ENCODE measurements around the gene TLR5. TPM values are rescaled to one million over a fixed set of nuclear protein-coding genes. Genes with fewer than 3 reads are reported as not detected.
"Not testable (repeated sequence)": the region's sequence is repeated elsewhere in the genome, so short reads cannot be mapped to it uniquely, and the experiment has no call there.

Gene TLR5
- total and polyA plus RNA-seq, 2 experiments from 2014 or later: not detected

- in situ Hi-C loops (cut with MboI): no loop called here
- Histone ChIP-seq H3K27ac (no peak overlapping the region), H3K4me2 (ENCODE audit: unreplicated experiment) (no peak overlapping the region), H3K27me3 (replicated peaks; ENCODE audit: insufficient read depth) (no peaks in the 10 kb centered on the region), H3K36me3 (ENCODE audit: low read depth) (no peaks in the 10 kb centered on the region), H3F3A (ENCODE audit: insufficient read depth) (peaks cover under 1% of the 10 kb centered on the region; the same call in 1 of the 2 replicates), H3K9me2 (ENCODE audit: insufficient read depth) (no peaks in the 10 kb centered on the region), H3K79me2 (ENCODE audit: insufficient read depth) (no peaks in the 10 kb centered on the region), H4K20me1 (ENCODE audit: insufficient read depth) (no peaks in the 10 kb centered on the region), H3K4me3 (no peak overlapping the region), H3K4me1 (ENCODE audit: insufficient read depth) (no peaks in the 10 kb centered on the region), H3K9me3 (ENCODE audit: low read depth) (no peaks in the 10 kb centered on the region), H2AFZ (no peak overlapping the region), H3K9ac (no peak overlapping the region)
- no peak for TF ChIP-seq EZH2phosphoT487 (IDR thresholded peaks at IDR 0.05; ENCODE audit: insufficient read depth, low read depth)
- TF ChIP-seq EZH2 (IDR thresholded peaks at IDR 0.05; ENCODE audit: insufficient read depth, poor library complexity, severe bottlenecking): no peak
- 6 to 7% methylated on average over 4 of the region's 4 CpGs for WGBS, 2 experiments (ENCODE audit: low coverage in 1 of 2, low lambda C conversion rate in 2 of 2, missing lambda C conversion rate in 2 of 2)
- DNase-seq: peak; percentile 34
Measured at GRCh38 chr1:223175032-223175431, 32.0 kb upstream of the TLR5 start.

DNA sequence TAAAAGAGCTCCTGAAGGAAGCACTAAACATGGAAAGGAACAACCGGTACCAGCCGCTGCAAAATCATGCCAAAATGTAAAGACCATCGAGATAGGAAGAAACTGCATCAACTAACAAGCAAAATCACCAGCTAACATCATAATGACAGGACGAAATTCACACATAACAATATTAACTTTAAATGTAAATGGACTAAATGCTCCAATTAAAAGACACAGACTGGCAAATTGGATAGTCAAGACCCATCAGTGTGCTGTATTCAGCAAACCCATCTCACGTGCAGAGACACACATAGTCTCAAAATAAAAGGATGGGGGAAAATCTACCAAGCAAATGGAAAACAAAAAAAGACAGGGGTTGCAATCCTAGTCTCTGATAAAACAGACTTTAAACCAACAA lies 26.4 kb upstream of the TLR5 start:
- in situ Hi-C loops (cut with MboI); H3K27me3 ChIP-seq (replicated peaks; ENCODE audit: insufficient read depth); H3K4me1 ChIP-seq (ENCODE audit: insufficient read depth); H4K20me1 ChIP-seq (ENCODE audit: insufficient read depth); H3K9me3 ChIP-seq (ENCODE audit: low read depth); H3F3A ChIP-seq (ENCODE audit: insufficient read depth); DNase-seq; H3K9me2 ChIP-seq (ENCODE audit: insufficient read depth); H3K36me3 ChIP-seq (ENCODE audit: low read depth); H3K4me3 ChIP-seq; H3K9ac ChIP-seq; H2AFZ ChIP-seq; H3K4me2 ChIP-seq (ENCODE audit: unreplicated experiment); H3K79me2 ChIP-seq (ENCODE audit: insufficient read depth); H3K27ac ChIP-seq: not testable (repeated sequence)
- 67 to 81% methylated on average over 5 of the region's 5 CpGs for WGBS, 2 experiments (ENCODE audit: low coverage in 1 of 2, low lambda C conversion rate in 2 of 2, missing lambda C conversion rate in 2 of 2)

DNA sequence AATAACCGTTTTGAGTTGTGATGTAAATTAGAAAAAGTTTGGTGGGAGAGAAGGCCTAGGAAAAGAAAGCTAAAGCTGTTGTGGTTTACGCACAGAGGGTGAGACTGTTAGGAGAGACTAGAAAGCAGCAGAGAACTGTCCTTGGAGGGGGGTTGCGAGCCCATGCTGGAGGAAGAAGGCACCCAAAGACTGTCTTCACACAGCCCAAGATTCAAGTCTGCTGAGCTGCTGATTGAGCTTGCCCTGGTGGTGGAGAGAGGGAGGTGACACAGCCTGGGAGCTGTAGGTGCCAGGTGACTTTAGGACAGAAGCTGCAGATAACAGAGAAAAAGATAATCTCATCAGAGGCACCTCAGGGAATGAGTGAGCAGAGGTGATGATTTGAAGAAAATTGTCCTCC lies 18.3 kb upstream of the TLR5 start:
- TF ChIP-seq EZH2phosphoT487 (IDR thresholded peaks at IDR 0.05; ENCODE audit: insufficient read depth, low read depth): no peak
- H2AFZ ChIP-seq: no peak overlapping the region
- no peaks in the 10 kb centered on the region for H3K79me2 ChIP-seq (ENCODE audit: insufficient read depth)
- H3K27ac ChIP-seq: no peak overlapping the region
- H3K9me2 ChIP-seq (ENCODE audit: insufficient read depth): no peaks in the 10 kb centered on the region
- H3K4me3 ChIP-seq: no peak overlapping the region
- in situ Hi-C loops (cut with MboI): no loop called here
- no peaks in the 10 kb centered on the region for H3F3A ChIP-seq (ENCODE audit: insufficient read depth)
- no peak overlapping the region for H3K4me2 ChIP-seq (ENCODE audit: unreplicated experiment)
- no peaks in the 10 kb centered on the region for H3K4me1 ChIP-seq (ENCODE audit: insufficient read depth)
- H3K36me3 ChIP-seq (ENCODE audit: low read depth): no peaks in the 10 kb centered on the region
- 57 to 68% methylated on average over 3 of the region's 3 CpGs for whole genome bisulfite sequencing, 2 experiments (ENCODE audit: low coverage in 1 of 2, low lambda C conversion rate in 2 of 2, missing lambda C conversion rate in 2 of 2)
- peaks cover 18% of the 10 kb centered on the region for H3K27me3 ChIP-seq (replicated peaks; ENCODE audit: insufficient read depth)
- no peak overlapping the region for H3K9ac ChIP-seq
- no peak for DNase-seq
- H4K20me1 ChIP-seq (ENCODE audit: insufficient read depth): no peaks in the 10 kb centered on the region
- no peaks in the 10 kb centered on the region for H3K9me3 ChIP-seq (ENCODE audit: low read depth)

DNA sequence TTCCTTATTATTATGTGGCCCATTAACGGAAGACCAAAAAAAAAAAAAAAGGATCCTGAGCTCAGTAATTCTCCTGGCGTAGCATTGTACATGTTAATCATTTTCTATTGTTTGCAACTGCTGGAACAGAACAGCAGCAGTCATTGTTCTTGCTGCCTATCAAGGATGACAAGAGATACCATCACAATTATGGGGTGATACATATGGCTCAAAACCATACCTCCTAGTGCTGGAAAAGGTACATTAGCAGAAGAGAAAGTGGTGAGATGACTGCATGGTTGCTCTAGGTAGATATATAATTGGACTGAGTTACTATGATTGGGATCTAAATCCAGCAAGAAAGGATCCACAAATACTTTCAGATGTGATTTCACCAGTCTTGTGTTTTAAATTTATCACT lies 13.3 kb upstream of the TLR5 start:
- Histone ChIP-seq H4K20me1 (ENCODE audit: insufficient read depth) (no peaks in the 10 kb centered on the region), H3K4me2 (ENCODE audit: unreplicated experiment) (no peak overlapping the region), H2AFZ (no peak overlapping the region), H3K36me3 (ENCODE audit: low read depth) (no peaks in the 10 kb centered on the region), H3K27ac (no peak overlapping the region), H3F3A (ENCODE audit: insufficient read depth) (no peaks in the 10 kb centered on the region), H3K9me2 (ENCODE audit: insufficient read depth) (no peaks in the 10 kb centered on the region), H3K4me3 (no peak overlapping the region), H3K79me2 (ENCODE audit: insufficient read depth) (no peaks in the 10 kb centered on the region), H3K9ac (no peak overlapping the region), H3K4me1 (ENCODE audit: insufficient read depth) (no peaks in the 10 kb centered on the region), H3K27me3 (replicated peaks; ENCODE audit: insufficient read depth) (no peaks in the 10 kb centered on the region; the same call in none of the 2 replicates), H3K9me3 (ENCODE audit: low read depth) (no peaks in the 10 kb centered on the region)
- 74 to 80% methylated on average over 2 of the region's 2 CpGs for WGBS, 2 experiments (ENCODE audit: low coverage in 1 of 2, low lambda C conversion rate in 2 of 2, missing lambda C conversion rate in 2 of 2)
- DNase-seq: no peak
- in situ Hi-C loops (cut with MboI): no loop called here
- TF ChIP-seq EZH2phosphoT487 (IDR thresholded peaks at IDR 0.05; ENCODE audit: insufficient read depth, low read depth) (no peak), EZH2 (IDR thresholded peaks at IDR 0.05; ENCODE audit: insufficient read depth, poor library complexity, severe bottlenecking) (no peak)

DNA sequence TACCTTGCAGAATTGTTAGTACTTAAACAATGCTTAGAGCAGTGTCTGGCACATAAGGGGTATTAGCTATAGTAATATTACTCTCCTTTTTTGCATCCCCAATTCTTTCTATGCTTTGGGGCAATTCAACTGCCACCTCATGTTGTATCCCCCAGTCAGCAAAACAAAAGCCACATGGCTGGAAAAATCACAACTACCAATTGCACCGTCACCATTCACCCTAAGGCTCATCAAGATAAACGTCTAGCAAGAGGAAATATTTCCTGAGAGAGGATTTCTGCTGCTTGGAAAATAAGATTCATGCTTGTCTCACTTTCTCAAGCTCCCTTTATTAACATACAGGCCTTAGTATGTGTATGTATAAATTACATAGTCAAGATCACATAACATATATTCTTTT lies 12.1 kb upstream of the TLR5 start:
- Histone ChIP-seq H3K79me2 (ENCODE audit: insufficient read depth) (no peaks in the 10 kb centered on the region), H3K4me1 (ENCODE audit: insufficient read depth) (no peaks in the 10 kb centered on the region), H3K4me2 (ENCODE audit: unreplicated experiment) (no peak overlapping the region), H3K9ac (no peak overlapping the region), H3K9me3 (ENCODE audit: low read depth) (no peaks in the 10 kb centered on the region), H4K20me1 (ENCODE audit: insufficient read depth) (no peaks in the 10 kb centered on the region), H3F3A (ENCODE audit: insufficient read depth) (no peaks in the 10 kb centered on the region), H3K4me3 (no peak overlapping the region), H3K27me3 (replicated peaks; ENCODE audit: insufficient read depth) (no peaks in the 10 kb centered on the region; the same call in 1 of the 2 replicates), H2AFZ (no peak overlapping the region), H3K36me3 (ENCODE audit: low read depth) (no peaks in the 10 kb centered on the region), H3K27ac (no peak overlapping the region), H3K9me2 (ENCODE audit: insufficient read depth) (no peaks in the 10 kb centered on the region)
- DNase-seq: no peak
- in situ Hi-C loops (cut with MboI): no loop called here
- 64 to 65% methylated on average over 2 of the region's 2 CpGs for WGBS, 2 experiments (ENCODE audit: low coverage in 1 of 2, low lambda C conversion rate in 2 of 2, missing lambda C conversion rate in 2 of 2)
- TF ChIP-seq EZH2phosphoT487 (IDR thresholded peaks at IDR 0.05; ENCODE audit: insufficient read depth, low read depth) (no peak), EZH2 (IDR thresholded peaks at IDR 0.05; ENCODE audit: insufficient read depth, poor library complexity, severe bottlenecking) (no peak)
